Measurements from ENCODE around the gene LRG1. TPM values are rescaled to one million over a fixed set of nuclear protein-coding genes. Genes with fewer than 3 reads are reported as not detected.
A peak's percentile ranks its signal among the peaks of the same experiment; 100 is the strongest.

LRG1 gene
- total and polyA plus RNA-seq, 9 of the 15 experiments (the other 6 are each of a cell fraction or from before 2014, with no cell fraction given): 1.5 to 11.9 (median 8.7) TPM

DNA sequence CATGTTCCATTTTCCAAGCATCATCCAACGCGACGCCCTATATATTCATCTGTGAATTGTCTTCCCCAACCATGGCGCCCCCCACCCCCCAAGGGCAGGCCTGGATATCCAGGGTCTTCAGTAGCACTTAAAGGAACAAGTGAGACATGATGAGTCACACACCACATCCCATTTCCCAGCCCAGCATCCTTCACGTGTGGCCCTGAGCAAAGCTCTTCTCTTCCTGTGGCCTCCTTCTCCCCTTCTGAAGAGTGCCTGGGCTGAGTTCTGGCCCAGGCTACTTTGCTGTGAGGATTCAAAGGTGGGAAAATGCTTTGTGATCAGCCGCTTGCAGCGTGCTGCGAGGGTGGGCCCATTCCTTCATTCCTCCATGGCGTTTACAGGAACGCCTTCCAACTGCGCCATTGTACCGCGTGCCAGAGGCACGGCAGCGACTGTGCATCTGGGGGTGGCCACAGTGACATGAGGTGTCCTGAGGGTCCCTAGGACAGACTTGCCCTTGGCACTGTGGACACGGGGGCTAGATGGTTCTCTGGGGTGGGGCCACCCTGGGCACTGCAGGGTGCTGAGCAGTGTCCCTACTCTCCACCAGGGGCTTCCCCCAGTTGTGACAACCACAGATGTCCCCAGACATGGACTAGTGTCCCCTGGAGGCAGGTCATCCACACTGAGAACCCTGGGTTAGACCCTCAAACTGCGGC is 33.2 kb downstream of the LRG1 start:
- Histone ChIP-seq H3K36me3 (ENCODE audit: control insufficient read depth, insufficient read depth, low read length) (peaks cover 13% of the 10 kb centered on the region; the same call in 1 of the 3 replicates), H3K79me2 (ENCODE audit: control insufficient read depth, insufficient read depth, low read length) (no peaks in the 10 kb centered on the region), H3K27me3 (ENCODE audit: control insufficient read depth in 2 of 2, insufficient read depth in 2 of 2, low read length in 2 of 2) (peaks cover 7 to 12% of the 10 kb centered on the region in 2 experiments; a peak in 4 of 5 replicates), H3K27ac (ENCODE audit: extremely low read depth, low read depth, low read length) (no peak overlapping the region), H3K9me1 (ENCODE audit: control insufficient read depth, insufficient read depth, low read length) (peaks cover 3% of the 10 kb centered on the region), H2AFZ (ENCODE audit: low read depth, low read length) (no peak overlapping the region), H3K4me1 (replicated peaks in 1 of 2; ENCODE audit: control insufficient read depth in 2 of 2, insufficient read depth in 2 of 2, low read length in 2 of 2) (peaks cover 0 to 73% of the 10 kb centered on the region in 2 experiments; a peak in 2 of 5 replicates), H4K20me1 (replicated peaks; ENCODE audit: control insufficient read depth, insufficient read depth, low read length) (peaks cover 5% of the 10 kb centered on the region; the same call in 1 of the 2 replicates), H3K9me3 (replicated peaks; ENCODE audit: control insufficient read depth, insufficient read depth, low read depth, low read length) (no peaks in the 10 kb centered on the region), H3K4me2 (ENCODE audit: insufficient read depth, low read length) (no peak overlapping the region), H3K4me3 (no peak overlapping the region), H3K9ac (ENCODE audit: insufficient read depth in 1 of 2, low read depth in 2 of 2, low read length in 2 of 2) (no peak overlapping the region; a peak in 1 of 4 replicates)
- DNase-seq (ENCODE audit: extremely low read depth in 1 of 4, low spot score in 3 of 4) (peak in 1 of 4 experiments; percentile 27), ATAC-seq (peak; percentile 72), FAIRE-seq (no peak)
- intact Hi-C loops (cut with micrococcal nuclease): no loop called here
- 64% methylated on average over 17 of the region's 17 CpGs for WGBS (ENCODE audit: insufficient coverage, low coverage, missing lambda C conversion rate)
- POLR2A ChIA-PET: no interaction called here
- CTCF ChIA-PET (ENCODE audit: low intra/inter-chr PET ratio): no interaction called here
- in situ Hi-C loops (cut with MboI): no loop called here
- BruUV-seq (replicated peaks): no TSS peak
- TF ChIP-seq GABPA (tag; conservative IDR thresholded peaks at IDR 0.05; ENCODE audit: low read depth) (no peak), FOSL1 (tag; conservative IDR thresholded peaks at IDR 0.05) (peak; percentile 58), ILK (tag; IDR thresholded peaks at IDR 0.05; ENCODE audit: borderline replicate concordance, low read depth) (no peak), ZNF316 (IDR thresholded peaks at IDR 0.05) (no peak), CTCFL (IDR thresholded peaks at IDR 0.05; ENCODE audit: borderline replicate concordance, insufficient read depth, low read depth, low read length, poor library complexity, severe bottlenecking) (peak; percentile 7), POLR2G (IDR thresholded peaks at IDR 0.05; ENCODE audit: low read depth, low read length) (peak; percentile 45; the same call in 1 of the 2 replicates), SAFB2 (IDR thresholded peaks at IDR 0.05; ENCODE audit: borderline replicate concordance, low read depth, low read length, severe bottlenecking) (no peak), ZBTB7A (IDR thresholded peaks at IDR 0.05; ENCODE audit: borderline replicate concordance, control insufficient read depth, low read depth, low read length) (peak; percentile 23; the same call in 1 of the 2 replicates), ZNF134 (CRISPR knock-in tag; conservative IDR thresholded peaks at IDR 0.05) (no peak), MTF1 (CRISPR knock-in tag; IDR thresholded peaks at IDR 0.05; ENCODE audit: borderline replicate concordance) (no peak), ZNF77 (CRISPR knock-in tag; IDR thresholded peaks at IDR 0.05) (no peak), ZNF436 (CRISPR knock-in tag; IDR thresholded peaks at IDR 0.05) (no peak), TGIF2 (CRISPR knock-in tag; IDR thresholded peaks at IDR 0.05) (no peak), JUND (IDR thresholded peaks at IDR 0.05; ENCODE audit: borderline replicate concordance, low read depth, low read length) (peak; percentile 34; the same call in 1 of the 2 replicates), JUND (tag; IDR thresholded peaks at IDR 0.05; ENCODE audit: borderline replicate concordance, low read depth, low read length) (no peak), MTA2 (IDR thresholded peaks at IDR 0.05; ENCODE audit: low read depth) (no peak)
- TF ChIP-seq, protein P1, sequence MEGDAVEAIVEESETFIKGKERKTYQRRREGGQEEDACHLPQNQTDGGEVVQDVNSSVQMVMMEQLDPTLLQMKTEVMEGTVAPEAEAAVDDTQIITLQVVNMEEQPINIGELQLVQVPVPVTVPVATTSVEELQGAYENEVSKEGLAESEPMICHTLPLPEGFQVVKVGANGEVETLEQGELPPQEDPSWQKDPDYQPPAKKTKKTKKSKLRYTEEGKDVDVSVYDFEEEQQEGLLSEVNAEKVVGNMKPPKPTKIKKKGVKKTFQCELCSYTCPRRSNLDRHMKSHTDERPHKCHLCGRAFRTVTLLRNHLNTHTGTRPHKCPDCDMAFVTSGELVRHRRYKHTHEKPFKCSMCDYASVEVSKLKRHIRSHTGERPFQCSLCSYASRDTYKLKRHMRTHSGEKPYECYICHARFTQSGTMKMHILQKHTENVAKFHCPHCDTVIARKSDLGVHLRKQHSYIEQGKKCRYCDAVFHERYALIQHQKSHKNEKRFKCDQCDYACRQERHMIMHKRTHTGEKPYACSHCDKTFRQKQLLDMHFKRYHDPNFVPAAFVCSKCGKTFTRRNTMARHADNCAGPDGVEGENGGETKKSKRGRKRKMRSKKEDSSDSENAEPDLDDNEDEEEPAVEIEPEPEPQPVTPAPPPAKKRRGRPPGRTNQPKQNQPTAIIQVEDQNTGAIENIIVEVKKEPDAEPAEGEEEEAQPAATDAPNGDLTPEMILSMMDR (IDR thresholded peaks at IDR 0.05 in 2 of 3, conservative IDR thresholded peaks at IDR 0.05 in 1 of 3; ENCODE audit: insufficient read depth in 2 of 3, low read depth in 1 of 3, low read length in 3 of 3): peak; percentile 41 to 94 (median 43); a peak in 4 of 6 replicates
